H1 (cell line): ENCODE data around the gene HIVEP3. TPM values are rescaled to one million over a fixed set of nuclear protein-coding genes. Genes with fewer than 3 reads are reported as not detected.

Experiments
- CTCF ChIA-PET: fragments of 300-600 bp; sonication (Branson Sonifier 250); formaldehyde crosslinking; loops from one replicate; lab custom pipeline; 2021; ENCODE audit not compliant: partially characterized antibody; lab: Charles Lee
- POLR2A ChIA-PET: fragments of 300-600 bp; sonication (Branson Sonifier 250); formaldehyde crosslinking; loops from one replicate; lab custom pipeline; 2021; ENCODE audit warnings: inconsistent platforms; ENCODE audit not compliant: partially characterized antibody; lab: Charles Lee
- DNase-seq, 2 experiments: peaks; one replicate each; pipeline versions ENCODE4 v3.0.0 to v3.0.0-alpha.2; 2010 to 2022; ENCODE audit warnings: low spot score in 2 of 2, low read depth in 1 of 2, mixed read lengths in 1 of 2
- FAIRE-seq: peaks from 2 replicates; lab custom pipeline; 2011; peaks lifted over from hg19 to GRCh38; lab: Jason Lieb, UNC
- H2AFZ ChIP-seq: 2 replicates; pipeline ENCODE4 v1.8.1; 2012; ENCODE audit warnings: low read length, inconsistent platforms
- H2AK5ac ChIP-seq: 2 replicates; pipeline ENCODE4 v1.6.1; 2013; ENCODE audit warnings: low read depth, low read length
- H2BK120ac ChIP-seq: replicated peaks from 2 replicates; pipeline ENCODE3; 2013; ENCODE audit warnings: low read depth, low read length, inconsistent platforms
- H2BK12ac ChIP-seq: 2 replicates; pipeline ENCODE4 v1.6.1; 2013; ENCODE audit warnings: low read depth, low read length
- H2BK15ac ChIP-seq: 2 replicates; pipeline ENCODE4 v1.6.1; 2013; ENCODE audit warnings: low read length
- H2BK20ac ChIP-seq: 2 replicates; pipeline ENCODE4 v1.6.1; 2013; ENCODE audit warnings: low read length
- H2BK5ac ChIP-seq: 2 replicates; pipeline ENCODE4 v1.6.1; 2013; ENCODE audit warnings: low read depth, low read length
- H3K14ac ChIP-seq: 2 replicates; pipeline ENCODE4 v1.6.1; 2013; ENCODE audit warnings: inconsistent platforms; ENCODE audit not compliant: insufficient read length
- H3K18ac ChIP-seq: 2 replicates; pipeline ENCODE4 v1.6.1; 2013; ENCODE audit warnings: low read length; ENCODE audit errors: extremely low read depth
- H3K23ac ChIP-seq: 2 replicates; pipeline ENCODE4 v1.6.1; 2013; ENCODE audit warnings: inconsistent platforms; ENCODE audit not compliant: insufficient read length
- H3K23me2 ChIP-seq: 2 replicates; pipeline ENCODE4 v1.6.1; 2013; ENCODE audit warnings: low read depth, low read length
- H3K27ac ChIP-seq: 2 replicates; pipeline ENCODE4 v1.6.1; 2011; ENCODE audit warnings: low read depth, low read length, inconsistent platforms
- H3K27me3 ChIP-seq, 4 experiments: replicated peaks in 1 of 4; 1 replicate in 1 of 4; 2 replicates in 3 of 4; pipeline versions ENCODE4 v1.6.1 to v1.8.1; 2011 to 2013; ENCODE audit warnings: low read length in 3 of 4, mild to moderate bottlenecking in 3 of 4, inconsistent platforms in 2 of 4, mixed read lengths in 2 of 4, moderate library complexity in 1 of 4; ENCODE audit not compliant: control insufficient read depth in 3 of 4, insufficient read depth in 3 of 4; ENCODE audit errors: extremely low read depth in 1 of 4
- H3K36me3 ChIP-seq, 4 experiments: 2 replicates each; pipeline versions ENCODE4 v1.6.1 to v1.8.1; 2011 to 2013; ENCODE audit warnings: mild to moderate bottlenecking in 4 of 4, low read length in 3 of 4, moderate library complexity in 2 of 4, control low read depth in 1 of 4, inconsistent platforms in 1 of 4; ENCODE audit not compliant: insufficient read depth in 4 of 4, control insufficient read depth in 2 of 4
- H3K4ac ChIP-seq: replicated peaks from 2 replicates; pipeline ENCODE3; 2013; ENCODE audit warnings: low read length, low read depth, mixed read lengths, inconsistent platforms; ENCODE audit not compliant: insufficient read length
- H3K4me1 ChIP-seq, 4 experiments: replicated peaks in 1 of 4; 1 replicate in 1 of 4; 2 replicates in 3 of 4; pipeline versions ENCODE4 v1.6.1 to v1.8.1; 2011 to 2013; ENCODE audit warnings: low read length in 3 of 4, inconsistent platforms in 2 of 4, mixed read lengths in 1 of 4; ENCODE audit not compliant: insufficient read depth in 4 of 4, control insufficient read depth in 3 of 4
- H3K4me2 ChIP-seq, 2 experiments: 2 replicates each; pipeline versions ENCODE4 v1.6.1 to v1.8.1; 2011 to 2013; ENCODE audit warnings: low read depth in 2 of 2, low read length in 2 of 2, control low read depth in 1 of 2, inconsistent platforms in 1 of 2, mild to moderate bottlenecking in 1 of 2; ENCODE audit not compliant: insufficient read depth in 1 of 2
- H3K4me3 ChIP-seq, 4 experiments: fragments of 200-600, 300-600 bp in 1 of 4; sonication (generic), shearing (Covaris generic), sonication (Bioruptor Twin) in 1 of 4; 2 replicates each; pipeline versions ENCODE4 v1.5.1 to v1.8.1; 2011 to 2016; ENCODE audit warnings: low read length in 4 of 4, low read depth in 3 of 4, control low read depth in 2 of 4, inconsistent platforms in 2 of 4, mild to moderate bottlenecking in 2 of 4, mixed read lengths in 1 of 4, moderate library complexity in 1 of 4; ENCODE audit not compliant: insufficient read depth in 2 of 4; ENCODE audit errors: extremely low read depth in 1 of 4
- H3K56ac ChIP-seq: replicated peaks from 2 replicates; pipeline ENCODE3; 2013; ENCODE audit warnings: low read depth, mild to moderate bottlenecking, mixed read lengths, low read length, inconsistent platforms; ENCODE audit not compliant: insufficient read length
- H3K79me1 ChIP-seq: 2 replicates; pipeline ENCODE4 v1.6.1; 2013; ENCODE audit warnings: low read depth, low read length, control low read depth
- H3K79me2 ChIP-seq, 2 experiments: 2 replicates each; pipeline versions ENCODE4 v1.6.1 to v1.8.1; 2012 to 2013; ENCODE audit warnings: low read length in 2 of 2, mild to moderate bottlenecking in 2 of 2, inconsistent platforms in 1 of 2; ENCODE audit not compliant: insufficient read depth in 2 of 2, control insufficient read depth in 1 of 2
- H3K9ac ChIP-seq, 4 experiments: replicated peaks in 1 of 4; 1 replicate in 1 of 4; 2 replicates in 3 of 4; pipeline versions ENCODE4 v1.6.1 to v1.8.1; 2011 to 2013; ENCODE audit warnings: low read depth in 3 of 4, low read length in 3 of 4, control low read depth in 2 of 4, mild to moderate bottlenecking in 2 of 4, moderate library complexity in 2 of 4, inconsistent platforms in 1 of 4; ENCODE audit errors: extremely low read depth in 1 of 4
- H3K9me3 ChIP-seq, 2 experiments: 2 replicates each; pipeline versions ENCODE4 v1.6.1 to v1.8.1; 2012 to 2013; ENCODE audit warnings: mild to moderate bottlenecking in 2 of 2, moderate library complexity in 2 of 2, control low read depth in 1 of 2, inconsistent platforms in 1 of 2, low read depth in 1 of 2, low read length in 1 of 2, mixed read lengths in 1 of 2; ENCODE audit not compliant: insufficient read depth in 2 of 2
- H4K20me1 ChIP-seq, 2 experiments: replicated peaks in 1 of 2; 2 replicates each; pipeline versions ENCODE3 to v1.8.1; 2011 to 2013; ENCODE audit warnings: inconsistent platforms in 2 of 2, low read length in 2 of 2, mild to moderate bottlenecking in 1 of 2; ENCODE audit not compliant: insufficient read depth in 2 of 2, control insufficient read depth in 1 of 2
- H4K5ac ChIP-seq: 2 replicates; pipeline ENCODE4 v1.6.1; 2013; ENCODE audit warnings: low read length, low read depth, mixed read lengths, inconsistent platforms; ENCODE audit not compliant: insufficient read length
- H4K8ac ChIP-seq: 2 replicates; pipeline ENCODE4 v1.8.0; 2013; ENCODE audit warnings: mild to moderate bottlenecking, moderate library complexity, low read length, inconsistent platforms; ENCODE audit not compliant: insufficient read depth; ENCODE audit errors: extremely low read depth
- H4K91ac ChIP-seq: replicated peaks from 2 replicates; pipeline ENCODE3; 2013; ENCODE audit warnings: low read length, mixed read lengths, inconsistent platforms; ENCODE audit not compliant: insufficient read length
- BRCA1 ChIP-seq: IDR thresholded peaks from 2 replicates; pipeline ENCODE4 v1.6.1; 2012; ENCODE audit warnings: low read depth, low read length, improper control_type of control experiment
- CBX8 ChIP-seq: fragments of 300-800, 300-1000 bp; sonication (generic); IDR thresholded peaks from 2 replicates; pipeline ENCODE4 v1.7.1; 2016; ENCODE audit warnings: low read depth, low read length, borderline replicate concordance
- HDAC6 ChIP-seq: IDR thresholded peaks from one replicate; pipeline ENCODE4 v1.7.1; 2012; ENCODE audit warnings: low read depth, mild to moderate bottlenecking, inconsistent platforms, low read length, moderate library complexity
- POLR2AphosphoS5 ChIP-seq: IDR thresholded peaks from 2 replicates; pipeline ENCODE4 v1.6.1; 2011; ENCODE audit warnings: low read depth, low read length
- RAD21 ChIP-seq, 2 experiments: IDR thresholded peaks in 1 of 2; conservative IDR thresholded peaks in 1 of 2; 2 replicates each; pipeline ENCODE4 v1.6.1; 2011; ENCODE audit warnings: low read depth in 2 of 2, low read length in 2 of 2, improper control_type of control experiment in 1 of 2, inconsistent platforms in 1 of 2, mild to moderate bottlenecking in 1 of 2, moderate library complexity in 1 of 2
- WGBS, 2 experiments: shearing (Covaris generic) in 1 of 2; methylation state at CpG; one replicate each; pipeline versions ENCODE4 v1.1.6 to v1.1.7; 2013 to 2015; ENCODE audit warnings: low lambda C conversion rate in 2 of 2, mixed read lengths in 2 of 2, inconsistent platforms in 1 of 2, low coverage in 1 of 2, missing lambda C conversion rate in 1 of 2; ENCODE audit not compliant: insufficient replicate concordance in 2 of 2, insufficient coverage in 1 of 2, insufficient read length in 1 of 2; ENCODE audit errors: extremely low coverage in 1 of 2, missing lambda C conversion rate in 1 of 2; 5-methylcytosine and 5-hydroxymethylcytosine counted together
- polyA plus RNA-seq, 7 experiments: library from polyadenylated mRNA; depleted of rRNA in 3 of 7; stranded (reverse) in 5 of 7; unstranded in 2 of 7; fragments of >200 nt in 5 of 7; fragments of 200-250 nt in 2 of 7; gene quantifications; 1 replicate in 5 of 7; 2 replicates in 1 of 7; 4 replicates in 1 of 7; pipeline versions ENCODE4 v1.2.1 to v1.2.3, GENCODE V29; 2011 to 2013; ENCODE audit warnings: missing spikeins in 2 of 7, mixed read lengths in 2 of 7
- total RNA-seq: library from RNA; stranded (reverse); fragmentation: NEBNext Ultra II Directional; extraction: Animal tissue kit (Norgen Biotek cat#: 25700); gene quantifications from 2 replicates; pipeline ENCODE4 v1.2.1, GENCODE V29; 2021
- TF ChIP-seq, protein P1 (sequence below): IDR thresholded peaks from 2 replicates; pipeline ENCODE4 v1.6.1; 2011; ENCODE audit warnings: low read length, improper control_type of control experiment

The HIVEP3 gene
- total and polyA plus RNA-seq, 2 of the 8 experiments (the other 6 are each of a cell fraction or from before 2014, with no cell fraction given), result 0.24 to 0.69 TPM

DNA sequence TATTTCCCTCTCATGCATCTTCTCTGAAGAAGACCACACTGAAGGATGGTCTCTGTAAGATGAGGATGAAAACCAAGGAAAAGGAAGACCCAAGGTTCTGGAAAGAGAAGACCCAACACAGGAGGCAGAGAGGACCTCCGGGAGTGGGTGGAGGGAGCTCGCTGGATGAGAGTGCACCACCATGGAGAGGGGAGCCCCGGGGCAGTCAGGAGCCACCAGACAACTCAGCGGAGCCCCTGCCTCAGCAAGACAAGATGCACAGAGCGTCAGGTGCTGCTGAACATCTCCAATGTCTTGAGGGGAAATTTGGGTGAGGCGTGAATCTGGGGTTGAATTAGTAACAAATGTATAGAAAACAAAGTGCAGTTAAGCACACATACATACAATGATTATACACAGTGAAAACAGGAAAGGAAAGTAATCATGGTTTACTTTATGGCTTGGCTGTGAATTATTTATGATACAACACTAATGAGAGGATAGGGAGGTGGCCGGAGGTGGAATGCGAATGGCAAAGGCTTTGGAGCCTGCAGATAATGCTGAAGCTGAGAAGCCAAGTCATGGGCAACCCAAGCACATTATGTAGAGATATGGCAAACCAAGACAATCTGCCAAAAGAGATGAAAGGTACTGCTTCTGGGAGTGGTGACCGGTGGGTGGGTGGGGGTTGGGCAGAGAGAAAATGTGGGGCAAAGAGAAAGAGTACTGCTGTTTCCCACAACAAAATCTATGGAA is 353.8 kb downstream of the HIVEP3 start:
- CTCF ChIA-PET, result interaction anchor here (0.6 to 0.7 kb wide), 2 partner anchors 10 to 132 kb away, joined by 3 to 5 read pairs; no protein-coding TSS in a partner anchor

More for the DNA sequence above, 353.8 kb downstream of the HIVEP3 start:
- H2BK120ac ChIP-seq, result no peak overlapping the region
- no peak overlapping the region for H3K27ac ChIP-seq
- no peak overlapping the region for H3K9ac ChIP-seq
- no peak overlapping the region for H3K4me2 ChIP-seq
- H3K18ac ChIP-seq, result no peak overlapping the region
- no peak overlapping the region for H2AFZ ChIP-seq
- TF ChIP-seq, protein P1, sequence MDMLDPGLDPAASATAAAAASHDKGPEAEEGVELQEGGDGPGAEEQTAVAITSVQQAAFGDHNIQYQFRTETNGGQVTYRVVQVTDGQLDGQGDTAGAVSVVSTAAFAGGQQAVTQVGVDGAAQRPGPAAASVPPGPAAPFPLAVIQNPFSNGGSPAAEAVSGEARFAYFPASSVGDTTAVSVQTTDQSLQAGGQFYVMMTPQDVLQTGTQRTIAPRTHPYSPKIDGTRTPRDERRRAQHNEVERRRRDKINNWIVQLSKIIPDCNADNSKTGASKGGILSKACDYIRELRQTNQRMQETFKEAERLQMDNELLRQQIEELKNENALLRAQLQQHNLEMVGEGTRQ, result no peak
- no peak for TF ChIP-seq CBX8
- no peak for TF ChIP-seq POLR2AphosphoS5
- TF ChIP-seq RAD21 (IDR thresholded peaks at IDR 0.05 in 1 of 2, conservative IDR thresholded peaks at IDR 0.05 in 1 of 2; ENCODE audit: low read depth in 2 of 2, low read length in 2 of 2), result no peak
- TF ChIP-seq HDAC6, result no peak
- no peak for TF ChIP-seq BRCA1
- H3K79me2 ChIP-seq, result no peaks in the 10 kb centered on the region
- H2AK5ac ChIP-seq, result no peak overlapping the region
- no peaks in the 10 kb centered on the region; a peak in 4 of 7 replicates for H3K27me3 ChIP-seq
- H2BK20ac ChIP-seq, result no peak overlapping the region
- DNase-seq (no peak), FAIRE-seq (no peak)
- no peak overlapping the region for H3K23ac ChIP-seq
- no peak overlapping the region; the same call in 1 of the 2 replicates for H4K8ac ChIP-seq
- no peak overlapping the region for H3K4me3 ChIP-seq
- POLR2A ChIA-PET, result no interaction called here
- H3K23me2 ChIP-seq, result no peaks in the 10 kb centered on the region
- no peak overlapping the region for H3K14ac ChIP-seq
- H2BK5ac ChIP-seq, result no peak overlapping the region
- H3K56ac ChIP-seq, result no peak overlapping the region
- H2BK12ac ChIP-seq, result no peak overlapping the region
- 84% methylated on average over 9 of the region's 9 CpGs; no CpG with 5 or more reads in 1 of the 2 experiments for WGBS, 2 experiments
- no peak overlapping the region for H3K4ac ChIP-seq
- H4K91ac ChIP-seq, result no peak overlapping the region
- no peaks in the 10 kb centered on the region for H4K20me1 ChIP-seq
- H3K9me3 ChIP-seq, result no peaks in the 10 kb centered on the region; a peak in 1 of 4 replicates
- H4K5ac ChIP-seq, result no peak overlapping the region
- no peak overlapping the region for H2BK15ac ChIP-seq
- H3K36me3 ChIP-seq, result no peaks in the 10 kb centered on the region
- H3K79me1 ChIP-seq, result no peaks in the 10 kb centered on the region
- H3K4me1 ChIP-seq, result no peaks in the 10 kb centered on the region
